ENCODE results near the gene SLC2A3. TPM values are rescaled to one million over a fixed set of nuclear protein-coding genes. Genes with fewer than 3 reads are reported as not detected.
"Not testable (repeated sequence)": the region's sequence is repeated elsewhere in the genome, so short reads cannot be mapped to it uniquely, and the experiment has no call there.

SLC2A3 gene
- total RNA-seq, 1 experiment from 2014 or later = 17.0 TPM

GRCh38 chr12:7953912-7954311 lies 17.9 kb upstream of the SLC2A3 start:
- DNase-seq (ENCODE audit: low read depth) = not testable (repeated sequence)

- DNase-seq (ENCODE audit: low read depth) = no peak
Measured at GRCh38 chr12:7951671-7952070, 15.7 kb upstream of the SLC2A3 start.

GRCh38 chr12:7950230-7950943 lies 14.4 kb upstream of the SLC2A3 start:
- not testable (repeated sequence) for DNase-seq (ENCODE audit: low read depth)

GRCh38 chr12:7948589-7949260 lies 12.7 kb upstream of the SLC2A3 start:
- no peak for DNase-seq (ENCODE audit: low read depth)

- no peak for DNase-seq (ENCODE audit: low read depth)
Measured at GRCh38 chr12:7947011-7947410, 11.0 kb upstream of the SLC2A3 start.

GRCh38 chr12:7944760-7945159 lies 8.8 kb upstream of the SLC2A3 start:
- not testable (repeated sequence) for DNase-seq (ENCODE audit: low read depth)

GRCh38 chr12:7940906-7941305 lies 4.9 kb upstream of the SLC2A3 start:
- no peak for DNase-seq (ENCODE audit: low read depth)

GRCh38 chr12:7937833-7938506 lies 2.0 kb upstream of the SLC2A3 start:
- peak; percentile 32 for DNase-seq (ENCODE audit: low read depth)

- DNase-seq (ENCODE audit: low read depth) = no peak
Measured at GRCh38 chr12:7934889-7935492, 996 bp downstream of the SLC2A3 start.

- no peak for DNase-seq (ENCODE audit: low read depth)
Measured at GRCh38 chr12:7934091-7934888, 1.7 kb downstream of the SLC2A3 start.

- peak; percentile 88 for DNase-seq (ENCODE audit: low read depth)
Measured at GRCh38 chr12:7933255-7933726, 2.7 kb downstream of the SLC2A3 start.

GRCh38 chr12:7932599-7933240 lies 3.3 kb downstream of the SLC2A3 start:
- not testable (repeated sequence) for DNase-seq (ENCODE audit: low read depth)

GRCh38 chr12:7929083-7929792 lies 6.7 kb downstream of the SLC2A3 start:
- DNase-seq (ENCODE audit: low read depth) = no peak

GRCh38 chr12:7927470-7927869 lies 8.5 kb downstream of the SLC2A3 start:
- DNase-seq (ENCODE audit: low read depth) = no peak

- DNase-seq (ENCODE audit: low read depth) = not testable (repeated sequence)
Measured at GRCh38 chr12:7926068-7926666, 9.8 kb downstream of the SLC2A3 start.

GRCh38 chr12:7923241-7924236 lies 12.4 kb downstream of the SLC2A3 start:
- DNase-seq (ENCODE audit: low read depth) = no peak

GRCh38 chr12:7921181-7921580 lies 14.8 kb downstream of the SLC2A3 start:
- not testable (repeated sequence) for DNase-seq (ENCODE audit: low read depth)

- DNase-seq (ENCODE audit: low read depth) = not testable (repeated sequence)
Measured at GRCh38 chr12:7918268-7918590, 17.8 kb downstream of the SLC2A3 start.

Measured in HT1080 (cell line).